Mesendoderm (in vitro differentiated cells): ENCODE data around the gene EEF1G. TPM values are rescaled to one million over a fixed set of nuclear protein-coding genes. Genes with fewer than 3 reads are reported as not detected.
"Not testable (repeated sequence)": the region's sequence is repeated elsewhere in the genome, so short reads cannot be mapped to it uniquely, and the experiment has no call there.

Experiments
- DNase-seq: peaks from one replicate; pipeline ENCODE4 v3.0.0; 2013
- H2AK5ac ChIP-seq: 2 replicates; pipeline ENCODE4 v1.6.1; 2013; ENCODE audit warnings: low read length, inconsistent platforms
- H2BK120ac ChIP-seq: 2 replicates; pipeline ENCODE4 v1.6.1; 2013; ENCODE audit warnings: low read depth, mild to moderate bottlenecking, low read length, moderate library complexity, mixed read lengths
- H2BK15ac ChIP-seq: replicated peaks from 2 replicates; pipeline ENCODE4 v1.6.1; 2013; ENCODE audit warnings: low read depth, mild to moderate bottlenecking, moderate library complexity
- H2BK5ac ChIP-seq: 2 replicates; pipeline ENCODE4 v1.6.1; 2013; ENCODE audit warnings: low read length, inconsistent platforms
- H3K18ac ChIP-seq: 2 replicates; pipeline ENCODE4 v1.6.1; 2013; ENCODE audit warnings: mild to moderate bottlenecking, low read length, mixed read lengths
- H3K23ac ChIP-seq: one replicate; pipeline ENCODE4 v1.6.1; 2013; ENCODE audit warnings: low read length
- H3K27ac ChIP-seq: 2 replicates; pipeline ENCODE4 v1.5.1; 2013; ENCODE audit warnings: low read depth, mild to moderate bottlenecking, inconsistent platforms, low read length, moderate library complexity
- H3K27me3 ChIP-seq: 2 replicates; pipeline ENCODE4 v1.6.1; 2013; ENCODE audit warnings: low read length, control low read depth, mild to moderate bottlenecking, inconsistent platforms; ENCODE audit not compliant: insufficient read depth, poor library complexity
- H3K36me3 ChIP-seq: 2 replicates; pipeline ENCODE4 v1.6.1; 2013; ENCODE audit warnings: low read length, inconsistent platforms; ENCODE audit not compliant: control insufficient read depth, insufficient read depth
- H3K4ac ChIP-seq: one replicate; pipeline ENCODE4 v1.6.1; 2013; ENCODE audit warnings: low read depth, mild to moderate bottlenecking, low read length, moderate library complexity
- H3K4me1 ChIP-seq: 2 replicates; pipeline ENCODE4 v1.6.1; 2013; ENCODE audit warnings: low read depth, low read length, inconsistent platforms; ENCODE audit not compliant: control insufficient read depth
- H3K4me2 ChIP-seq: 2 replicates; pipeline ENCODE4 v1.6.1; 2013; ENCODE audit warnings: low read length
- H3K4me3 ChIP-seq: 2 replicates; pipeline ENCODE4 v1.5.1; 2013; ENCODE audit warnings: mild to moderate bottlenecking, low read length
- H3K56ac ChIP-seq: one replicate; pipeline ENCODE4 v1.6.1; 2013; ENCODE audit warnings: low read length
- H3K79me1 ChIP-seq: 2 replicates; pipeline ENCODE4 v1.6.1; 2013; ENCODE audit warnings: low read length, inconsistent platforms
- H3K79me2 ChIP-seq: 2 replicates; pipeline ENCODE4 v1.6.1; 2013; ENCODE audit warnings: mild to moderate bottlenecking, low read length; ENCODE audit not compliant: control insufficient read depth, insufficient read depth
- H3K9ac ChIP-seq: 2 replicates; pipeline ENCODE4 v1.6.1; 2013; ENCODE audit warnings: low read length, inconsistent platforms
- H4K5ac ChIP-seq: one replicate; pipeline ENCODE4 v1.6.1; 2013; ENCODE audit warnings: low read length
- H4K8ac ChIP-seq: one replicate; pipeline ENCODE4 v1.6.1; 2013; ENCODE audit warnings: low read depth, mild to moderate bottlenecking, control low read depth, low read length, moderate library complexity
- WGBS: extraction: QIAGEN DNeasy Blood & Tissue Kit; methylation state at CpG from one replicate; pipeline ENCODE4 v1.1.7; 2013; ENCODE audit warnings: low lambda C conversion rate, missing lambda C conversion rate; ENCODE audit not compliant: insufficient coverage; ENCODE audit errors: extremely low coverage; 5-methylcytosine and 5-hydroxymethylcytosine counted together
- polyA plus RNA-seq, 2 experiments: library from polyadenylated mRNA; stranded (reverse); fragments of 200-250 nt; gene quantifications; one replicate each; pipeline ENCODE4 v1.2.3, GENCODE V29; 2013

The EEF1G gene
- 1,142 TPM for polyA plus RNA-seq (2013, experiment 1 of 2)
- polyA plus RNA-seq (2013, experiment 2 of 2): 1,164 TPM

DNA sequence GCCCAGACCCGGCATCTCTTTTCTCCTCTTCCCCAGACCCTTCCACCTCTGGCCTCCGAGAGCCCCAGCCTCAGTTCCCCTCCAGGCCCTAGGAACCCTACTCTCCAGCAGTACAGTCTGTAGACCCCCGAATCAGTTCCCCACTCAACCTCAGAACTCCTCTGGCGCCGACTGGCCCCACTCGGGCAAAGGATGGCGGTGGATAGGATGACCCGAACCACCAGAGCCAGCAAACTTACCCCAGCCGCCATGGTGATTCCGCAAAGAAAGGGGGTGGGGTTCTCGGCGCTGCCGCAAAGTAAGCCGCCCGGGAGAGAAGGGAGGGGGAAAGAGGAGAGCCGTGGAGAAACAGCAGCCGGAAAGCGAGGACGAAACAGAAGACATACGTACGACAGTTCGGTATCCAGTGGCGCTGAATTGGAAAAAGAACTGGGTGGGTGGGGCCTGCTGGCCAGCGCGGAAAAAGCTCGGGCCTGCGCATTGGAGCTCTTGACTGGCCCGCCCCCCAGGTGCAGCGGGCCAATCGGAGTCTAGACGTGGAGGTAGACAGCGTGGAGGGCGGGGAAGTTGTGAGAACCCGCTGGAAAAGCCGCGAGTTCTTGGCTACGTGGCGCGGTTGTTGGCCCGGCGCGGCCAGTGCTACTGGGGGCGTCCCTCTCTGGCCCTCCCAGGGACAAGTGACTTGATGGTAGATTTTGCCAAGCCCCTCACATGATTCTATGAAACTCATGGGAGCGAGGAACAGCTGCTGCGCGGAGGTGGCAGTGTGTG is at the start of gene EEF1G:
EEF1G (minus strand) TSS at position 300 of the 771 bp plus-strand sequence; CDS start at position 251, 49 bp downstream.
- Histone ChIP-seq H3K18ac (peak within 1 kb of the TSS; percentile 52), H4K8ac (no peak within 1 kb of the TSS), H3K4me3 (peak within 1 kb of the TSS; percentile 91), H3K36me3 (peaks cover 15% of the 10 kb centered on the region), H3K4ac (peak within 1 kb of the TSS; percentile 58), H2BK15ac (no peak within 1 kb of the TSS), H3K79me2 (peaks cover 40% of the 10 kb centered on the region), H3K27ac (peak within 1 kb of the TSS; percentile 82), H2BK120ac (no peak within 1 kb of the TSS), H3K23ac (peak within 1 kb of the TSS; percentile 51), H3K56ac (peak within 1 kb of the TSS; percentile 95), H3K4me2 (peak within 1 kb of the TSS; percentile 92), H3K9ac (peak within 1 kb of the TSS; percentile 93), H2BK5ac (peak within 1 kb of the TSS; percentile 64), H3K79me1 (peaks cover 10% of the 10 kb centered on the region), H2AK5ac (peak within 1 kb of the TSS; percentile 84), H3K4me1 (peaks cover 6% of the 10 kb centered on the region), H3K27me3 (no peaks in the 10 kb centered on the region), H4K5ac (no peak within 1 kb of the TSS)
- DNase-seq: peak; percentile 100
- no CpG with 5 or more reads among the region's 46 CpGs for WGBS

DNA sequence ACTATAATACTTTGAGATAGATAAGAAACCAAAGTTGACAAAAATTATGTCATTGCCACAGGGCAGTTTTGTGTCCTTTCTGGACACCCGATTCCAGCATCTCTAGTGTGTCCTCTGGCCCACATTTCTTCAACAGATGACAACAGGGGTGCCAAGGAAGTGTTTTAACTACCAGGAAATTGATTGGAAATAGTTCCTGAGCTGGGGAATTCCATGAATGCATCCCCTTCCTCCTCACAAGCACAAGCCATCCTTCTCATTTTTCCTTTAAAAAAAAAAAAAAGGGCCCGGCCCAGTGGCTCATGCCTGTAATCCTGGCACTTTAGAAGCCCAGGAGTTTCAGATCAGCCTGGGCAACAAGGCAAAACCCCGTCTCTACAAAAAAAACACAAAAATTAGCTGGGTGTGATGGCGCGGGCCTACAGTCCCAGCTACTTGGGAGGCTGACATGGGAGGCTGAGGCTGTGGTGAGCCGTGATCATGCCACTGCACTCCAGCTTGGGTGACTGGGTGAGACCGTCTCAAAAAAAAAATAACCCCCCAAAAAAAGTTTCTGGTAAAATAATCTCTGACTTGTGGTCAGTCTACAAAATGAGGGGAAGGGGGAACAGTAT is 48.9 kb upstream of the EEF1G start:
- Histone ChIP-seq H3K18ac (no peak overlapping the region), H3K27ac (peak overlapping the region; percentile 64), H3K36me3 (peaks cover 15% of the 10 kb centered on the region), H4K5ac (no peak overlapping the region), H3K27me3 (no peaks in the 10 kb centered on the region), H3K4me3 (no peak overlapping the region), H3K56ac (peak overlapping the region; percentile 61), H4K8ac (no peak overlapping the region), H2AK5ac (no peak overlapping the region), H2BK15ac (no peak overlapping the region), H3K4me1 (peaks cover 2% of the 10 kb centered on the region), H2BK120ac (no peak overlapping the region), H3K9ac (peak overlapping the region; percentile 47), H2BK5ac (no peak overlapping the region), H3K23ac (no peak overlapping the region), H3K4me2 (peak overlapping the region; percentile 45), H3K79me1 (no peaks in the 10 kb centered on the region), H3K79me2 (no peaks in the 10 kb centered on the region), H3K4ac (no peak overlapping the region)
- DNase-seq: peak; percentile 83
- WGBS: no CpG with 5 or more reads among the region's 7 CpGs

DNA sequence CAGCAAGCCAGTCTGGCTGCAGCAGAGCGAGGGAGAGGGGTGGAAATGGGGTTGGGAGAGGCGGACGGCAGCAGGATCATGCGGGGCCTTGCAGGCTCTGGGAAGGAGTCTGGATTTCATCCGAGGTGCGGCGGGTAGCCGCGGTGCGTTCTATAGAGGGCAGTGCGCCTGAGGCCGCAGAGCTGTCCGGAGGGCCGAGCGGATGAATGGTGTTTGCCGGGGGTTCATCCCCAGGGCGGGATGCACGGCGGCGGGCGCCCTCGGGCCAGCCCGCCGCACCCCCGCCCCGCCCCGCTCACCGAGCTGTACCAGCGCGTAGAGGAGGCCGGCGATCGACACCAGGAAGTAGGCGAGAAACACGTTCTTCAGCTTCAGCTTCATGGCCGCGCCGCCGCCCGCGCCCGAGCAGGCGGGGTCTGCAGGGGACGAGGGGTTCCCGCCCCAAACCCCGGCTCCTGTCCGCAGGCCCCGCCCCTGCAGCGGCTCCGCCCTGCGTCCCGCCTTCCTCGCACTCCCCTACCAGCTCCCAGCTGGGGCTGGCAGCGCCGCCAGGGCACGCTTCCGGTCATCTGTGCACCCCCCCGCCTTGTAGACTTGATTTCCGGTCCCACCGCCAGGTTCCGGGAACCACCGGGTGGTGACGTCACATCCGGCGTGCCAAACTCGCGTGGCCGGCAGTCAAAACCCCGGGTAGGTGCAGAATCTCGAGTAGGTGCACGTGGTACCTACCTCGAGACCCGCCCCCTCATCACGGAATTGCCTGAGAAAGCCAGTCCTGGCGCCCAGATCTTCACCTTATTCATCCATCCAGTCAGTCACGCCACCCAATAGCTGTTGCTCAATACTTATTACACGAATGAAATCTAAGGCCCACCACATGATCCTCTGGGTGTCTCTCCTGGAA is 48.1 kb upstream of the EEF1G start, which contains the start of gene B3GAT3:
B3GAT3 (minus strand) TSS at position 420 of the 904 bp plus-strand sequence; CDS start at position 381, 39 bp downstream.
- peak; percentile 99 for DNase-seq
- H3K79me1 ChIP-seq: no peaks in the 10 kb centered on the region
- H3K4ac ChIP-seq: peak within 1 kb of the TSS; percentile 77
- no peak within 1 kb of the TSS for H2BK15ac ChIP-seq
- H4K5ac ChIP-seq: no peak within 1 kb of the TSS
- H3K9ac ChIP-seq: peak within 1 kb of the TSS; percentile 98
- no CpG with 5 or more reads among the region's 77 CpGs for WGBS
- H3K4me2 ChIP-seq: peak within 1 kb of the TSS; percentile 53
- H2AK5ac ChIP-seq: peak within 1 kb of the TSS; percentile 7
- peak within 1 kb of the TSS; percentile 86 for H3K18ac ChIP-seq
- peak within 1 kb of the TSS; percentile 29 for H2BK120ac ChIP-seq
- H3K4me3 ChIP-seq: peak within 1 kb of the TSS; percentile 94
- peak within 1 kb of the TSS; percentile 96 for H3K56ac ChIP-seq
- H2BK5ac ChIP-seq: peak within 1 kb of the TSS; percentile 56
- H3K36me3 ChIP-seq: peaks cover 15% of the 10 kb centered on the region
- peak within 1 kb of the TSS; percentile 85 for H3K27ac ChIP-seq
- peaks cover 2% of the 10 kb centered on the region for H3K4me1 ChIP-seq
- no peaks in the 10 kb centered on the region for H3K79me2 ChIP-seq
- no peak within 1 kb of the TSS for H3K23ac ChIP-seq
- no peaks in the 10 kb centered on the region for H3K27me3 ChIP-seq
- peak within 1 kb of the TSS; percentile 14 for H4K8ac ChIP-seq

DNA sequence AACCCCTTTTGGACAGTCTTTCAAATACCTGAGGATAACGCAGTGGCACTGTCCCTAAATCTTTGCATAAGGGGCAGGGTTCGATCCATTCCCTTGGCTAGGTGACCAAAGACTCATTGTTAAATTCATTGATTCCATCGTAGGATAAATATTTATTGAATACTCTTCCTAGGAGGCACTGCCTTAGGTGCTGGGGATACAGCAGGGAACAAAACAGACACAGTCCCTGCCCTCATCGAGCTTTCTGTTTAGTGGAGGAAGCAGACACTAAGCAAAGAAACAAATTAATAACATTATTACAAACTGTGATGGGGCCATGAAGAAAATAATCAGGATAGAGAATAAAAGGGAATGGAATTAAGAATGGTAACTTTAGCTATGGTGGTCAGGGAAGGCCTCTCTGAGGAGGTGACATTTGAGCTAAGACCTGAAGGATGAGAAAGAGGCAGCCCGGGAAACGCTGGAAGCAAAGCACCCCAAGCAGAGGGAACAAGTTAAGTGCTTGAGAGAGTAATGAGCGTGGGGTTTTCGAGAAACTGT is 47.4 kb upstream of the EEF1G start:
- H3K4me1 ChIP-seq: peaks cover 2% of the 10 kb centered on the region
- no peaks in the 10 kb centered on the region for H3K79me1 ChIP-seq
- no peak for DNase-seq
- peak overlapping the region; percentile 53 for H3K4me2 ChIP-seq
- no peak overlapping the region for H3K23ac ChIP-seq
- peak overlapping the region; percentile 96 for H3K56ac ChIP-seq
- H2AK5ac ChIP-seq: peak overlapping the region; percentile 7
- H4K5ac ChIP-seq: no peak overlapping the region
- H3K4me3 ChIP-seq: peak overlapping the region; percentile 94
- peak overlapping the region; percentile 77 for H3K4ac ChIP-seq
- peak overlapping the region; percentile 86 for H3K18ac ChIP-seq
- H3K9ac ChIP-seq: peak overlapping the region; percentile 98
- H4K8ac ChIP-seq: no peak overlapping the region
- H2BK120ac ChIP-seq: no peak overlapping the region
- peak overlapping the region; percentile 85 for H3K27ac ChIP-seq
- H3K79me2 ChIP-seq: no peaks in the 10 kb centered on the region
- H3K36me3 ChIP-seq: peaks cover 12% of the 10 kb centered on the region
- WGBS: no CpG with 5 or more reads among the region's 8 CpGs
- H2BK15ac ChIP-seq: no peak overlapping the region
- H2BK5ac ChIP-seq: peak overlapping the region; percentile 56
- no peaks in the 10 kb centered on the region for H3K27me3 ChIP-seq

DNA sequence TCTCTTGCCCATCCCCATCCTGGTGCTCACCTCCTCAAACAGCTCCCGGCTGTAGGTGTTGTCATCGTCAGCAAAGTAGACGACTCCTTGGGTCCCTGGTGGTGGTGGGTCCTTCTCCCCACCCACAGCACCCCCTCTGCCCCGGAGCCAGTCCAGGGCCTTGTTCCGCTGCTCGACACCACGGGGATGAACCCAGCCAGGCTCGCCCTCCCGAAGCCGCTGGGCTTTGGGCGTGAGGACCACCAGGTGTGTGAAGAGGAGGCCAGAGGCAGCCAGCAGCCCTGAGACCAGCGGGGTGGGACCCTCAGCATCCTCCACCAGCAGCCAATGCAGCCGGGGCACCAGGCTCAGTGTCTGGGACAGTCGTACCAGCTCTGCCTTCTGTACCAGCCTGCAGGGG is 43.3 kb upstream of the EEF1G start:
- not testable (repeated sequence) for H2AK5ac ChIP-seq, H3K4me3 ChIP-seq, H3K4me1 ChIP-seq, H4K8ac ChIP-seq, H3K4me2 ChIP-seq, H3K79me1 ChIP-seq, H2BK15ac ChIP-seq, H3K4ac ChIP-seq, DNase-seq, H2BK5ac ChIP-seq, H3K9ac ChIP-seq, H4K5ac ChIP-seq, H2BK120ac ChIP-seq, H3K56ac ChIP-seq, H3K18ac ChIP-seq, H3K36me3 ChIP-seq, H3K27ac ChIP-seq, H3K79me2 ChIP-seq, H3K27me3 ChIP-seq, H3K23ac ChIP-seq
- no CpG with 5 or more reads among the region's 14 CpGs for WGBS
